GM21825 (cell line): ENCODE data around the gene PRELID2.
"Not testable (repeated sequence)": the region's sequence is repeated elsewhere in the genome, so short reads cannot be mapped to it uniquely, and the experiment has no call there.

Experiments
- ATAC-seq: cut with Tn5 transposase; IDR thresholded peaks from one replicate; pipeline ENCODE4 v1.9.1; 2021; ENCODE audit warnings: mild to moderate bottlenecking, moderate library complexity; ENCODE audit not compliant: unreplicated experiment

PRELID2 gene

GRCh38 chr5:145798503-145798902 is 36.6 kb downstream of the PRELID2 start:
- not testable (repeated sequence) for ATAC-seq

- ATAC-seq: no peak
Measured at GRCh38 chr5:145797336-145797735, 37.8 kb downstream of the PRELID2 start.

- no peak for ATAC-seq
Measured at GRCh38 chr5:145796318-145796717, 38.8 kb downstream of the PRELID2 start.

GRCh38 chr5:145793574-145793973 is 41.6 kb downstream of the PRELID2 start:
- ATAC-seq: no peak

GRCh38 chr5:145792840-145793239 is 42.3 kb downstream of the PRELID2 start:
- ATAC-seq: no peak

- no peak for ATAC-seq
Measured at GRCh38 chr5:145791866-145792265, 43.3 kb downstream of the PRELID2 start.

GRCh38 chr5:145787996-145788395 is 47.1 kb downstream of the PRELID2 start:
- ATAC-seq: no peak

GRCh38 chr5:145787507-145787906 is 47.6 kb downstream of the PRELID2 start:
- no peak for ATAC-seq

- ATAC-seq: no peak
Measured at GRCh38 chr5:145787001-145787400, 48.1 kb downstream of the PRELID2 start.

GRCh38 chr5:145780982-145781381 is 54.2 kb downstream of the PRELID2 start:
- no peak for ATAC-seq

GRCh38 chr5:145778144-145778900 is 56.8 kb downstream of the PRELID2 start:
- ATAC-seq: no peak

- no peak for ATAC-seq
Measured at GRCh38 chr5:145777445-145778063, 57.6 kb downstream of the PRELID2 start.

GRCh38 chr5:145776886-145777285 is 58.3 kb downstream of the PRELID2 start:
- ATAC-seq: no peak

GRCh38 chr5:145775893-145776444 is 59.2 kb downstream of the PRELID2 start:
- no peak for ATAC-seq

GRCh38 chr5:145775411-145775810 is 59.7 kb downstream of the PRELID2 start:
- ATAC-seq: no peak

- ATAC-seq: no peak
Measured at GRCh38 chr5:145774442-145774841, 60.7 kb downstream of the PRELID2 start.

- no peak for ATAC-seq
Measured at GRCh38 chr5:145772466-145772865, 62.7 kb downstream of the PRELID2 start.

GRCh38 chr5:145768863-145769262 is 66.3 kb downstream of the PRELID2 start:
- no peak for ATAC-seq

- ATAC-seq: no peak
Measured at GRCh38 chr5:145764325-145764724, 70.8 kb downstream of the PRELID2 start.

GRCh38 chr5:145762833-145763232 is 72.3 kb downstream of the PRELID2 start:
- ATAC-seq: no peak

GRCh38 chr5:145761254-145761653 is 73.9 kb downstream of the PRELID2 start:
- no peak for ATAC-seq

GRCh38 chr5:145760660-145761059 is 74.5 kb downstream of the PRELID2 start:
- ATAC-seq: no peak
